Measurements from ENCODE around the gene ZCCHC24.

The ZCCHC24 gene

DNA sequence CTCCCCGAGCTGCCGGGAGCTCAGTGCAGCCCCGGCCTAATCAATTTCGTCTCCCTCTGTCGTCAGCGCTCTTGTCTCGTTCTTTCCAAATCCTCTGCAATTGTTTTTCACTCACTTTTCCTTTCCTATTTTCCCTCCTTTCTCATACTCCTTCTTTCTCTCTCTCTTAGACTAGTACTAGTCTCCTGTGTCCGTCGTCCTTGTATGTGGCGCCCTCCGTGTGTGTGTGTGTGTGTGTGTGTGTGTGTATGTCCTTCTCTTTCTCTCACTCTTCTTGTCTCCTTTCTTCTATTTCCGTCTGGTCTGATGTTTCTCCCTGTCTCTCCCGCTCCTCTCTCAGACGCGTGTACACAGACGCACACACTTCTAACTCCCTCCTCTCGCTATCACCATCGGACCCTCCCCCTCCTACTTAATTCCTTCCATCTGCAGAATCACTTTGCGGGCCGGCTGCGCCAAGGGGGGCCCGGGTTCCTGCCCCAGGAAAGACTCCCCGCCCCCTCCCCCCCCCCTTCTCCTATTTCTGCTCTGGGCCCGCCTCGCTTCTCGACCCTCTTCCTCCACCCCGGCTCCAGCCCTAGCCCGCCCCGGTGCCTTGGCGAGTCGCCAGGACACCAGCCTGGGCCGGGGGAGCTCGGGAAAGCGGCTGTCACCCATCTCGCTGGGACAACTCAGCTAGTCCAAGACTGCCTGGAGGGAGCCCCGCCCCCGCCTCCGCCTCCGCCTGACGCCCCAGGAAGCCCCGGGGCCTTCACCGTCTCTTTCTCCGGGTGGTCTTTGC, 743 bp upstream of the ZCCHC24 start:
- DNase-seq (ENCODE audit: low spot score), result no peak

GRCh38 chr10:79444199-79445119, 965 bp downstream of the ZCCHC24 start:
- peak; percentile 7 for DNase-seq (ENCODE audit: low spot score)

DNA sequence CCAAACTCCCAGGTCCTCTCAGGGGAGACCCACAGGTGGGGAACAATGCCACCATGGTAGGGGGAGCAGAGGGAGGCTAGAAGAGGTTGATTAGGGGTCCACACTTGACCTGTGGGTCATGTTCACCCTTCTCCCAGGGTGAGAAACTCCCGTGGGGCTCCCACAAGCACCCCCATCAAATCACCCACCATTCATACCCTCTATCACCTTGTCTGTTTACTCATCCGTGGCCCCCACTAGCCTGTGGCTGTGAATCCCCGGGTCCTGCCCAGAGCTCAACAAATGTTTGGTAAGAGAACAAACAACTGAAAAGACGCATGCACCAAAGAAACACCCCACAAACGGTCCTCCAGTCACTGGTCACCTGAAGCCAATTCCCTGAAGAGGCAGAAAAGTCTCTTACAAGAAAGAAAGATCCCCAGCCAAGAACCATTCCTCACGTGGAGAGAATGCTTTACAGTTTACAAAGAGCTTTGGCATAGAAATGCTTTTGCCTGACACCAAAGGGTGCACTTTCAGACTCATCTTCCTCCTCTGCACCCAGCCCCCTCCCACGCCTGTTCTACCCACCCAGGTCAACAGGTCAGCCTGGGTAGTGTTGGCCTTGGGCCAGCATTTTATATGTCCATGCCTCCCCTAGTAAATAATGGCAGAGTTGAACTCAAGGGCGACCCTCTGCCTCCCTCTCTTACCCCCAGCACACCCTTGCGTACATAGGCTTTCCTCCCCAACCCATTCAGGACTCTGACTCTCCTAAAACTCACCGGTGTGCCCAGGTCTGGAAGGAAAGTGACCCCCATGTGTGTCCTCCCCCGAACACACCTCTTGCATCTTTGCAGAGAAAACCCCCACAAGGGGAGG, 1.9 kb downstream of the ZCCHC24 start:
- DNase-seq (ENCODE audit: low spot score), result no peak

DNA sequence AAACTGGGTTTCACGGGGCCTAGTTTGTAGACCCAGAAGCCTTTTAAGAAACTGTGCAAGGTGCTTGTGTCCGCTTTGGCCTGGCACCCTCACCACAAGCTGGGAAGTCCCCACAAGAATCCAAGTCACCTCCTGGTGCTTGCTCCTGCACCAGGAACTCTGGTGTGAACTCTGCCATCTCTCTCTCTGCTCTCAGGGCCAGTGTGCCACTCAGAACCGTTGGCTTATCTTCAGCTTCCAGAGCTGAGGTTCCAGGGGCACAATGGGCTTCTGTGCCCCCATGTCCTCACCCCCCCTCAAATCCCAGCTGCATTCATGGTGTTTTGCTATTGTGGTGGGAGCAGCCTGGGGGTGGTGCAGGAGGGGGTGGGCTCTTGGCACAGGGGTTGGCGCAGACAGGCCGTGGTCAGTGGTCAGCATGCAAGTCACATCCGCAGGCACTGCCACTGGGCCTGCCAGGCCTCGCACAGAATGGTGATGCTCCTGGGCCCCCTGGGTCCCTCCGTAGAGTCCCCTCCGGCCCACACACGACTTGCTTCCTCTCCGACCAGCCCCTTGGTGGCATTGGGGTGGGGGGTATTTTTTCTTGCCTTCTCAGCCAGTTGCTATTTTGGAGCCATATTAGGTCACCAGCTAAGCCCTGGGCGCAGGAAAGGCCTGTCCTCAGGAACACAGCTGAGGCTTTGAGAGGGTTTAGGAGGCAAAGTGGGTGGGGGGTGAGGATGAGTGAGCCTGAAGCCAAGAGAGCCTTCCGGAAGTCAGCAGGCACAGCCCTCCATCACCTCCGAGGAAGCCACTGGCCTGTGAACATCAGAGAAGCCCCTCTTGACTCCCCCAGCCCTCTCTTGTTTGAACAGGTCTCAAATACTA, 3.0 kb downstream of the ZCCHC24 start:
- DNase-seq (ENCODE audit: low spot score), result no peak

DNA sequence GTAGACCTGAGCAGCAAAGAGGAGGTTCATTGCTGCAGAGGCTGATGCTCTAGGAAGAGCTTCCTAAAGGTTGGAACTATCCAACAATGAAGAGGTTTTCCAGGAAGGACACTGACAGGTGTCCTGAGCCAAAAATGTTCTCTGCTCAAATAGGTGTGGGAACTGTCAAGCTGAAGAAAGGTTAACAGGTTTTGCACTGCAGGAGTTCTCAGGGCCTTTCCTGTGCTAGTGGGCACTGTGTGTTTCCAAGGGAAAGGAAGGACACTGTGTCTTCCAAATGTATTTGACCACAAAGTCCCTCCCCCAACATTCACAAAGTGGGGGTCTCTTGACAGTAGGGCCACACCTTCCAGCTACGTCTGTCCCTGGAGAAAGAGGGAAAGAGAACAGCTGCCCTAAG, 4.0 kb downstream of the ZCCHC24 start:
- DNase-seq (ENCODE audit: low spot score), result no peak

- DNase-seq (ENCODE audit: low spot score), result no peak
Measured at GRCh38 chr10:79440281-79440680, 5.1 kb downstream of the ZCCHC24 start.

GRCh38 chr10:79438699-79439085, 6.7 kb downstream of the ZCCHC24 start:
- DNase-seq (ENCODE audit: low spot score), result no peak

GRCh38 chr10:79438021-79438698, 7.3 kb downstream of the ZCCHC24 start:
- DNase-seq (ENCODE audit: low spot score), result no peak

DNA sequence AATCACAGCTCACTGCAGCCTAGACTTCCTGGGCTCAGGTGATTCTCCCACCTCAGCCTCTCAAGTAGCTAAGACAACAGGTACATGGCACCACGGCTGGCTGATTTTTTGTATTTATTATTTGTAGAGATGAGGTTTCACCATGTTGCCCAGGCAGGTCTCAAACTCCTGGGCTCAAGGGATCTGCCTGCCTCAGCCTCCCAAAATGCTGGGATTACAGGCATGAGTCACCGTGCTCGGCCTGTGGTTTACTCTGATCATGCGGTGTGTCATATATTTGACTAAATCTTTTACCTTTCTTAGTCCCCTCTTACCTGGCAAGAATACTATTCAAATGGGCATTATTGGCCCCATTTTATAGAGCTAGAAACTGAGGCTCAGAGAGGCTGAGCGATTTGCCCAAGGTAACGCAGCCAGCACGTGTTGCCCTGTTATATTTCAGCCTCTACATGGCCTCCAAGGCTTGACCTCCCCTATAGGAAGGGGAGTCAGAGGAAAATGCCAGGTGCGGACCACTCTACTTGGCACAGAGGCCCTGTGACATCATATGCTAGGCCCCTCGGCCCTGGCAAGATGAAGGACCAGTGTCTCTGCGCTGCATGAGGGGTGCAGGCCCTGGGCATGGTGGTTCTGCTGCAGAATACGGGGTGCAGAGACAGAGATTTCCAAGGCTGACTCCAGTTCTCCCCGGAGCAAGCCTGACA, 8.2 kb downstream of the ZCCHC24 start:
- DNase-seq (ENCODE audit: low spot score), result no peak

- no peak for DNase-seq (ENCODE audit: low spot score)
Measured at GRCh38 chr10:79436850-79437103, 8.6 kb downstream of the ZCCHC24 start.

- DNase-seq (ENCODE audit: low spot score), result no peak
Measured at GRCh38 chr10:79436066-79436849, 9.2 kb downstream of the ZCCHC24 start.

DNA sequence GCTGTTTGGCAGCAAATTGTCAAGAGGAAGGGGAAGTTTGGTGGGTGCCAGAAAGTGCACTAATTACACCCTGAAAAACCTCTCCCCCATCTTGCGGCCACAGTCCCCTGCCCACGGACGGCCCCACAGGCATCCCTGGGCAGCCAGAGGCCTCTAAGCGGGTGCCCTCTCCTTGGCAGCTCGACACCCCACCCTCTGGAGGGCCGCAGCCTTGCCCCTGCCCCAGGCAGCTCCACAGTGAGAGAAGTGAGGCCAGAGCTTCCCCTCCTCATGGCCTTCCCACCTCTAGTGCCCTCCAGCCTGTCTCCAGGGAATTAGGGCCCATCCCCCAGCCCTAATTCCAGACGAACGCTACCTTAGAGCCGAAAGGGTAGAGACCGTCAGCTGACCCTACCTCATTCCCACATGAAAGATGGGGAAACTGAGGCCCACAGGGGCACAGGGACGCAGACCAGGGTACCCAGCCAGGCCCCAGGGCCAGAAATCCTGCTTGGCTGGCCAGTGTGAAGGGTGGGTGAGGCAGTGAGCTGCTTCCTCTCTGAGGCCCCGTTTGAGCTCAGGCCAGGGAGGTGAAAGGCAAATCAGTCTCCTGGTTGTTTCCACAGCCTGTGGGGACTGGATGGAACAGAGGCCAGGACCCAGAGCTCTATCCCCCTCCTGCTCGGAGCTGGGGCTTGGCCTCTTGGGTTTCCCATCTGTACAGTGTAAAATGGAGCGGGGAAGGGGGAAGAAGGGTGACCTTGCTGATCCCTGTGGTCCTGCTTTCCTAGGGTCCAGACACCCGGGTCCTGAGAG, 10.0 kb downstream of the ZCCHC24 start:
- DNase-seq (ENCODE audit: low spot score), result no peak

DNA sequence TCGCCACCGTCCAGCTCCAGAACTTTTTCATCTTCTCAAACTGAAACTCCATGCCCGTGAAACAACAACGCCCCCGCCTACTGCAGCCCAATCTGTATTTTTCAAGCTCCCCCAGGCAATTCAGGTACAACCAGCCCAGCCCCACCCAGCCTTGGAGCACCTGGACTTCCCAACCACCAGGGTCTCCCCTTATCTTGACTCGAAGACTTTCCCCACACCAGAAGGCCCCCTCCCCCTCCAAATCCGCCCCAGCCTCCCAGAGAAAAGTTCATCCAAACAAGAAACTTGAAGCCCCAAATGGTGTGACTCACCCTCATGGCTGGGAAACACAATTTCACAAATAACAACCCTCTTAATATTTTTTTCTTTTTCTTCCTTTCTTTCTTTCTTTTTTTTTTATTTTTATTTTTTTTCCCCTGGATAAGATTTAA, 10.6 kb downstream of the ZCCHC24 start:
- no peak for DNase-seq (ENCODE audit: low spot score)

GRCh38 chr10:79434223-79434687, 11.2 kb downstream of the ZCCHC24 start:
- DNase-seq (ENCODE audit: low spot score), result no peak

DNA sequence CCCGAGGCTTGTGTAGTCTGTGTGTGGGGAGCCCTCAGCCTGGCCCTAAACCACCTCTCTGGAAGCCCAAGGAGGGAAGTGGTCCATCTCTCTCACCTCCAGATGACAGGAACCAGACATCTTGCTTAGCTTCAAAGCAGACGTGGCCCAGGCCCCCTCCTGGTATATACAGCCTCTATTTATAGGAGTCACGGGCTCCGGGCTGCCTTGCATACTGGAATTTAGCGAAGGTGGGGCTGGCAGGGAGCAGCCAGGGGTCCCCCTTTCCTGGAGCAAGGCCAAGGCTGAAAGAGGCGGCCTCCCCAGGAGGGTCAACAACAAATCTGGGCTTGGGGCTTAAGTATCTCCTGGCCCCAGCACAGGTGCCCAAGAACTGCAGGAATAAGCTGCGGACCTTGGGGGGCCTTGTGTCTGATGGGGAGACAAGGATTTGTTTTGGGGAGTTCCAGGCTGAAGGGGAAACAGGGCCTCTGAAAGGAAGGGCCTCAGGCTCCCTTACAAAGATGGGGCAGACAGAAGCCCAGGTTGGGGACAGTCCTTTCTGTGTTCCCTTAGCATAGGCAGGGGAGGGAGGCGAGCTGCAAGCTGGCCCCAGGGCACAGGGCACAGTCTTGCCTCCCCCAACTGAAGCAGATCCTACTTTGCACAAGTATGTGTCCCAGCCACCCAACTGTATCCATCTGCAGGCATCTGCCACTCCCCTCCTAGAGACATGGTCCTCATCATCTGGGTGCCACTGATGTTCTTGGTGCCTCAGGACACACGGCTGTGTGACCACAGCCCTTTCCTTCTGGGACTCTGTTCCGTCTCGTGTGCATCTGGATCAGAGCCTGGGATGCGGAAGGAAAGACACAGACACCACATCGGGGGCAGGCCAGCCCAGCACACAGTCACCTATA, 11.9 kb downstream of the ZCCHC24 start:
- DNase-seq (ENCODE audit: low spot score), result no peak

DNA sequence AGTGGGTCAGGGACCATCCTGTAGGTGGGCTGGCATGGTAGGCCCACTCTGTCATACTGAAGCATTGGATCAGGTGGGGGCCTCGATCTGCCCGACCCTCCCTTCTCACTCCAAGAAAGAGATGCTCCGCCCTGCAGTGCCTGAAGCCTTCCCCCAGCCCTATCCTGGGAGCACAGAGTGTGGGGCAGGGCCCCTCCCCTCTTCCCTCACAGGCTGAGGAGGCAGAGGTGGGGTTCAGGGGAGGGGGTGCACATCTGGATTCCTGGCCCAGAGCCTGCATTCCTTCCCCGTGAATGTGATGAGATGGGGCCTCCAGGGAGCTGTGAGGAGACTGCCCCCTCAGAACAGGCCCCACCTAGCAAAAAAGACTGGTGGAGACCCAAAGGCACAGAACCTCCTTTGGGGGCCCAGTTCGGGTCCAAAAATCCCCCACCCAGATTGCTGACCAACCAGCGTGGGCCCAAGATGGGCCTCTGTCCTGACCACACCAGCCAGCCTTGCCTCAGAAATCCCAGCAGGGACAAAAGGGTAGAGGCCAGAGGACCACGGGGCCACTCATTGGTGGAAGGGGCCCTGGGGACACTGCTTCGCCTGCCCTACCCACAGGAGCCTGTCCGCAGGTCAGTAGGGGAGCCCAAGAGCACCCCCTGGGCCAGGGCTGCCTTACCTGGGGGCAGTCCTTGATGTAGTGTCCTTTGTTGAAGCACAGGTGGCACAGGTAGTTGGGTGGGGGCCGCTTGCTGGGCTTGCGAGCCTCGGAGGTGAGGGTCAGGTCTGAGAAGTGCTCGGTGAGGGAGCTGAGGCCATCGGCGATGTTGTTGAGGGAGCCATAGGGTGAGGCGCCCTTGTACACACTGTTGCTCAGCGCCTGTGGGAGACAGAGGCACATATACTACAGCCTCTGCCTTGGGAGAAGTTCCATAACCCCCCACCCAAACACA, 13.3 kb downstream of the ZCCHC24 start:
- no peak for DNase-seq (ENCODE audit: low spot score)
